IMR-90 (cell line): Measurements from ENCODE around the gene ZNF132. TPM values are rescaled to one million over a fixed set of nuclear protein-coding genes. Genes with fewer than 3 reads are reported as not detected.

Source experiments
- ATAC-seq: fragments of 200-7000 bp; cut with Tn5 transposase; 2 replicates; pipeline ENCODE4 v1.9.1; 2020; ENCODE audit warnings: low read depth, mild to moderate bottlenecking, moderate library complexity
- BruUV-seq: library from RNA; stranded (reverse); fragments of 400-500 nt; replicated peaks from 2 replicates; lab custom pipeline; 2021; lab: Mats Ljungman, UMichigan
- CTCF ChIA-PET: fragments of 300-600 bp; formaldehyde crosslinking; extraction: SDS; loops from one replicate; lab custom pipeline; 2021; ENCODE audit warnings: antibody characterized with exemption; lab: Yijun Ruan, JAX
- POLR2A ChIA-PET: fragments of 300-600 bp; sonication (Branson Sonifier 250); formaldehyde crosslinking; loops from one replicate; lab custom pipeline; 2022; ENCODE audit warnings: antibody characterized with exemption; ENCODE audit not compliant: unreplicated experiment; lab: Charles Lee
- DNase-seq: peaks from one replicate; pipeline ENCODE4 v3.0.0; 2013
- H2AFZ ChIP-seq: replicated peaks from 2 replicates; pipeline ENCODE3; 2013; ENCODE audit warnings: low read length, mild to moderate bottlenecking; ENCODE audit not compliant: poor library complexity
- H2AK5ac ChIP-seq: 2 replicates; pipeline ENCODE4 v1.6.1; 2013; ENCODE audit warnings: low read depth, low read length, inconsistent platforms
- H2AK9ac ChIP-seq: replicated peaks from 2 replicates; pipeline ENCODE3; 2013; ENCODE audit warnings: mild to moderate bottlenecking, low read depth, low read length, moderate library complexity; ENCODE audit not compliant: poor library complexity
- H2BK120ac ChIP-seq: 2 replicates; pipeline ENCODE4 v1.6.1; 2013; ENCODE audit warnings: low read depth, low read length, inconsistent platforms
- H2BK15ac ChIP-seq: 3 replicates; pipeline ENCODE4 v1.6.1; 2013; ENCODE audit warnings: low read depth, low read length, inconsistent platforms
- H2BK20ac ChIP-seq: 2 replicates; pipeline ENCODE4 v1.6.1; 2013; ENCODE audit warnings: low read depth, mild to moderate bottlenecking, inconsistent platforms, low read length, moderate library complexity
- H2BK5ac ChIP-seq: 2 replicates; pipeline ENCODE4 v1.6.1; 2013; ENCODE audit warnings: mild to moderate bottlenecking, low read depth, low read length, inconsistent platforms; ENCODE audit not compliant: poor library complexity, severe bottlenecking
- H3K14ac ChIP-seq: replicated peaks from 2 replicates; pipeline ENCODE4 v1.6.1; 2013; ENCODE audit warnings: low read depth, low read length, inconsistent platforms
- H3K18ac ChIP-seq: 2 replicates; pipeline ENCODE4 v1.6.1; 2013; ENCODE audit warnings: low read depth, low read length, control low read depth
- H3K23ac ChIP-seq: 2 replicates; pipeline ENCODE4 v1.6.1; 2013; ENCODE audit warnings: low read depth, low read length, inconsistent platforms
- H3K27ac ChIP-seq: 2 replicates; pipeline ENCODE4 v1.5.1; 2013; ENCODE audit warnings: mild to moderate bottlenecking, control low read depth, low read length; ENCODE audit not compliant: insufficient read depth
- H3K27me3 ChIP-seq: 2 replicates; pipeline ENCODE4 v1.6.1; 2013; ENCODE audit warnings: low read length; ENCODE audit not compliant: control insufficient read depth, insufficient read depth
- H3K36me3 ChIP-seq: 2 replicates; pipeline ENCODE4 v1.6.1; 2013; ENCODE audit warnings: low read length, mixed read lengths; ENCODE audit not compliant: control insufficient read depth, insufficient read depth
- H3K4ac ChIP-seq: 2 replicates; pipeline ENCODE4 v1.6.1; 2013; ENCODE audit warnings: low read depth, low read length, inconsistent platforms
- H3K4me1 ChIP-seq: 2 replicates; pipeline ENCODE4 v1.6.1; 2013; ENCODE audit warnings: low read length, mixed read lengths; ENCODE audit not compliant: control insufficient read depth, insufficient read depth
- H3K4me2 ChIP-seq: 2 replicates; pipeline ENCODE4 v1.6.1; 2013; ENCODE audit warnings: low read depth, mild to moderate bottlenecking, control low read depth, low read length, moderate library complexity
- H3K4me3 ChIP-seq: 2 replicates; pipeline ENCODE4 v1.5.1; 2013; ENCODE audit warnings: low read depth, mild to moderate bottlenecking, control low read depth, low read length, moderate library complexity; ENCODE audit not compliant: insufficient read depth
- H3K56ac ChIP-seq: 2 replicates; pipeline ENCODE4 v1.6.1; 2013; ENCODE audit warnings: low read length, inconsistent platforms; ENCODE audit not compliant: insufficient read depth; ENCODE audit errors: extremely low read depth
- H3K79me1 ChIP-seq, 2 experiments: 2 replicates each; pipeline ENCODE4 v1.6.1; 2013; ENCODE audit warnings: low read length in 2 of 2, inconsistent platforms in 1 of 2, low read depth in 1 of 2
- H3K9ac ChIP-seq: 2 replicates; pipeline ENCODE4 v1.6.1; 2013; ENCODE audit warnings: low read depth, low read length, control low read depth
- H3K9me1 ChIP-seq: 2 replicates; pipeline ENCODE4 v1.6.1; 2013; ENCODE audit warnings: low read length, inconsistent platforms; ENCODE audit not compliant: insufficient read depth
- H3K9me3 ChIP-seq: 2 replicates; pipeline ENCODE4 v1.6.1; 2013; ENCODE audit warnings: low read length; ENCODE audit not compliant: control insufficient read depth, insufficient read depth
- H4K20me1 ChIP-seq: 2 replicates; pipeline ENCODE4 v1.6.1; 2013; ENCODE audit warnings: low read length, inconsistent platforms; ENCODE audit not compliant: insufficient read depth
- H4K5ac ChIP-seq: 2 replicates; pipeline ENCODE4 v1.6.1; 2013; ENCODE audit warnings: mild to moderate bottlenecking, low read depth, low read length, control low read depth
- H4K8ac ChIP-seq, 2 experiments: 2 replicates each; pipeline ENCODE4 v1.6.1; 2013; ENCODE audit warnings: low read depth in 2 of 2, low read length in 2 of 2, control low read depth in 1 of 2, inconsistent platforms in 1 of 2
- H4K91ac ChIP-seq: 2 replicates; pipeline ENCODE4 v1.6.1; 2013; ENCODE audit warnings: low read depth, low read length, inconsistent platforms; ENCODE audit not compliant: insufficient read depth
- BHLHE40 ChIP-seq: fragments of 150-350 bp; IDR thresholded peaks from 2 replicates; pipeline ENCODE4 v1.6.1; 2016; ENCODE audit warnings: mild to moderate bottlenecking, low read depth, low read length
- CEBPB ChIP-seq: IDR thresholded peaks from 2 replicates; pipeline ENCODE4 v1.6.1; 2012; ENCODE audit warnings: low read depth, low read length, improper control_type of control experiment
- CHD1 ChIP-seq: IDR thresholded peaks from 2 replicates; pipeline ENCODE4 v1.6.1; 2012; ENCODE audit warnings: low read depth, low read length, improper control_type of control experiment
- MAFK ChIP-seq: IDR thresholded peaks from 2 replicates; pipeline ENCODE4 v1.6.1; 2012; ENCODE audit warnings: low read depth, low read length, improper control_type of control experiment
- MAZ ChIP-seq: IDR thresholded peaks from 2 replicates; pipeline ENCODE4 v1.6.1; 2012; ENCODE audit warnings: low read depth, mild to moderate bottlenecking, low read length, improper control_type of control experiment, moderate library complexity, borderline replicate concordance
- USF2 ChIP-seq: fragments of 150-350 bp; IDR thresholded peaks from 2 replicates; pipeline ENCODE4 v1.6.1; 2017; ENCODE audit warnings: mild to moderate bottlenecking, antibody characterized with exemption, low read length, low read depth
- WGBS, 2 experiments: methylation state at CpG; one replicate each; pipeline versions ENCODE4 v1.1.5 to v1.1.7; 2013; ENCODE audit warnings: missing lambda C conversion rate in 2 of 2; ENCODE audit not compliant: insufficient read length in 1 of 2; ENCODE audit errors: extremely low coverage in 2 of 2; 5-methylcytosine and 5-hydroxymethylcytosine counted together
- dilution Hi-C: fragments of 300-500 bp; cut with HindIII; formaldehyde crosslinking; loops from one replicate; pipeline ENCODE4 v1.14.3; 2018; ENCODE audit warnings: low sequenced_read_pairs; ENCODE audit not compliant: unreplicated experiment
- in situ Hi-C: fragments of 300-500 bp; cut with MboI; formaldehyde crosslinking; loops from 3 replicates; pipeline ENCODE4 v1.14.3; 2019; ENCODE audit warnings: low sequenced_read_pairs, inconsistent platforms, mixed read lengths
- intact Hi-C: fragments of 100-400 bp; cut with micrococcal nuclease; formaldehyde crosslinking; loops from 2 replicates; pipeline ENCODE4 v1.10.0; 2022
- polyA plus RNA-seq, 3 experiments: library from polyadenylated mRNA; depleted of rRNA; stranded (reverse); fragments of >200 nt; gene quantifications; 2 replicates each; pipeline ENCODE4 v1.2.3, GENCODE V29; 2012; ENCODE audit warnings: low replicate concordance in 1 of 3
- total RNA-seq: library from RNA; depleted of rRNA; stranded (reverse); fragments of >200 nt; gene quantifications from 2 replicates; pipeline ENCODE4 v1.2.3, GENCODE V29; 2012

The ZNF132 gene
- total and polyA plus RNA-seq, 2 of the 4 experiments (the other 2 are of a cell fraction): 2.4 to 13.6 TPM

- no peak for TF ChIP-seq BHLHE40
Measured at GRCh38 chr19:58392945-58393724, 46.8 kb downstream of the ZNF132 start (continued).

DNA sequence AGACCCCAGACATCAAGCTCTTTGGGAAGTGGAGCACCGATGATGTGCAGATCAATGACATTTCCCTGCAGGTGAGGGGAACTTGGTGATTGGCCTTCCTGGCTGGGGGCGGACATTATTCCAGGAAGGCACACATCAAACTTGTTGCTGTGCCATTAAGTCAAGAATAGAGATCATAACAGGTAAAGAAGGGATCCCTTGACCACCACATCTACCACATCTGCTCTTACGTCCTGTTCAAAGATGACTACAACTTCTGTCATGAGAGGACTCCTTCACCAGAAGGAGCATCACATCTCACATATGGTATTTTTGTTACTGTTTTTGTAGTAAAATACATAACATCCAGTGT, 51.8 kb downstream of the ZNF132 start:
- Histone ChIP-seq H3K4me3 (peak overlapping the region; percentile 61), H2BK5ac (no peak overlapping the region), H3K9ac (peak overlapping the region; percentile 93; the same call in 1 of the 2 replicates), H3K18ac (no peak overlapping the region), H3K27ac (no peak overlapping the region), H3K27me3 (no peaks in the 10 kb centered on the region), H3K4me1 (peaks cover 9% of the 10 kb centered on the region), H4K91ac (no peak overlapping the region), H2AFZ (no peak overlapping the region), H3K9me3 (no peaks in the 10 kb centered on the region), H2BK120ac (no peak overlapping the region), H3K79me1 (peaks cover 19 to 58% of the 10 kb centered on the region in 2 experiments), H3K4me2 (peak overlapping the region; percentile 97), H3K9me1 (peaks cover 21% of the 10 kb centered on the region), H3K56ac (no peak overlapping the region), H3K14ac (no peak overlapping the region), H4K20me1 (peaks cover 42% of the 10 kb centered on the region), H2AK5ac (no peak overlapping the region), H3K36me3 (peaks cover 11% of the 10 kb centered on the region), H2BK15ac (no peak overlapping the region), H4K8ac (no peak overlapping the region), H2BK20ac (no peak overlapping the region), H2AK9ac (peak overlapping the region; percentile 62), H4K5ac (no peak overlapping the region), H3K4ac (no peak overlapping the region), H3K23ac (no peak overlapping the region)
- DNase-seq: no peak
- no TSS peak for BruUV-seq
- no peak for ATAC-seq
- CTCF ChIA-PET: no interaction called here
- dilution Hi-C loops: no loop called here
- in situ Hi-C loops: no loop called here
- TF ChIP-seq CEBPB: no peak
- no peak for TF ChIP-seq MAZ
- no peak for TF ChIP-seq CHD1
- no peak for TF ChIP-seq USF2
- TF ChIP-seq MAFK: no peak
- POLR2A ChIA-PET: no interaction called here
- intact Hi-C loops: no loop called here
- no CpG with 5 or more reads among the region's 3 CpGs for WGBS, 2 experiments
